ENCODE results near the gene FGF23. TPM values are rescaled to one million over a fixed set of nuclear protein-coding genes. Genes with fewer than 3 reads are reported as not detected.

The FGF23 gene
- total RNA-seq, 4 donors from 2014 or later = 0.22 TPM; not detected in 3

GRCh38 chr12:4417936-4418335 is 38.4 kb upstream of the FGF23 start:
- TF ChIP-seq CTCF (IDR thresholded peaks at IDR 0.05; ENCODE audit: low read depth) = no peak

GRCh38 chr12:4417455-4417854 is 37.9 kb upstream of the FGF23 start:
- no peak for TF ChIP-seq CTCF (IDR thresholded peaks at IDR 0.05; ENCODE audit: low read depth)

- no peak for TF ChIP-seq CTCF (IDR thresholded peaks at IDR 0.05; ENCODE audit: low read depth)
Measured at GRCh38 chr12:4416276-4416675, 36.8 kb upstream of the FGF23 start.

- TF ChIP-seq CTCF (IDR thresholded peaks at IDR 0.05; ENCODE audit: low read depth) = no peak
Measured at GRCh38 chr12:4412465-4412864, 33.0 kb upstream of the FGF23 start.

- TF ChIP-seq CTCF (IDR thresholded peaks at IDR 0.05; ENCODE audit: low read depth) = no peak
Measured at GRCh38 chr12:4412056-4412455, 32.5 kb upstream of the FGF23 start.

- no peak for TF ChIP-seq CTCF (IDR thresholded peaks at IDR 0.05; ENCODE audit: low read depth)
Measured at GRCh38 chr12:4407136-4407535, 27.6 kb upstream of the FGF23 start.

GRCh38 chr12:4402996-4403395 is 23.5 kb upstream of the FGF23 start:
- no peak for TF ChIP-seq CTCF (IDR thresholded peaks at IDR 0.05; ENCODE audit: low read depth)

Measured in subcutaneous adipose tissue (tissue), 4 donors.